Transverse colon (tissue), 4 donors: ENCODE measurements around the gene DEAF1.

Source experiments
- CTCF ChIP-seq, 5 experiments: fragments of 200-600 bp in 3 of 5; fragments of 450-650 bp in 2 of 5; sonication (generic) in 3 of 5; IDR thresholded peaks; 1 replicate in 2 of 5; 2 replicates in 3 of 5; pipeline ENCODE4 v1.5.1; 2016 to 2017; ENCODE audit warnings: antibody characterized with exemption in 5 of 5, inconsistent platforms in 3 of 5, mild to moderate bottlenecking in 2 of 5, moderate library complexity in 1 of 5
- POLR2A ChIP-seq: fragments of 450-650 bp; IDR thresholded peaks from one replicate; pipeline ENCODE4 v1.6.1; 2016; ENCODE audit warnings: antibody characterized with exemption, mild to moderate bottlenecking, moderate library complexity
- POLR2AphosphoS5 ChIP-seq, 3 donors: sonication (generic); formaldehyde crosslinking; IDR thresholded peaks; one replicate each; pipeline ENCODE4 v1.6.1; 2016; ENCODE audit warnings: antibody characterized with exemption in 3 of 3

GRCh38 chr11:724049-724777 lies 29.2 kb upstream of the DEAF1 start:
- no peak for TF ChIP-seq CTCF (IDR thresholded peaks at IDR 0.05)
- TF ChIP-seq POLR2AphosphoS5 (IDR thresholded peaks at IDR 0.05): no peak
- no peak for TF ChIP-seq POLR2A
